ENCODE data around the gene SCP2.

Gene SCP2

DNA sequence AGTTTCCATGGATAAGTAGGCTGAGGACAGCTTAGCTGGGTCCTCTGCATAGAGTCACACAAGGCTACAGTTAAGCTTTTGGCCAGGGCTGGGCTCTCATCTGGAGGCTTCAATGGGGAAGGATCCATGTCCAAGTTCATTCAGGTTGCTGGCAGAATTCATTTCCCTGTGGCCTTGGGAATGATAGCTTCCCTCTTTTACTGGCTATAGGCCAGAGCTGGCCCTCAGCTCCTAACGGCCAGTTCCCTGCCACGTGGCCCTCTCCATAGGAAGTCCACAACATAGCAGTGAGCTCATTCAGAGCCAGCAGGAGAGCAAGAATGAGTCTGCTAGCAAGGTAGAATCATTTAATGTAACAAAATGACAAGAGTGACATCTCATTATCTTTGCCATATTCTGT lies 119.9 kb downstream of the SCP2 start:
- peak; percentile 12 for DNase-seq

DNA sequence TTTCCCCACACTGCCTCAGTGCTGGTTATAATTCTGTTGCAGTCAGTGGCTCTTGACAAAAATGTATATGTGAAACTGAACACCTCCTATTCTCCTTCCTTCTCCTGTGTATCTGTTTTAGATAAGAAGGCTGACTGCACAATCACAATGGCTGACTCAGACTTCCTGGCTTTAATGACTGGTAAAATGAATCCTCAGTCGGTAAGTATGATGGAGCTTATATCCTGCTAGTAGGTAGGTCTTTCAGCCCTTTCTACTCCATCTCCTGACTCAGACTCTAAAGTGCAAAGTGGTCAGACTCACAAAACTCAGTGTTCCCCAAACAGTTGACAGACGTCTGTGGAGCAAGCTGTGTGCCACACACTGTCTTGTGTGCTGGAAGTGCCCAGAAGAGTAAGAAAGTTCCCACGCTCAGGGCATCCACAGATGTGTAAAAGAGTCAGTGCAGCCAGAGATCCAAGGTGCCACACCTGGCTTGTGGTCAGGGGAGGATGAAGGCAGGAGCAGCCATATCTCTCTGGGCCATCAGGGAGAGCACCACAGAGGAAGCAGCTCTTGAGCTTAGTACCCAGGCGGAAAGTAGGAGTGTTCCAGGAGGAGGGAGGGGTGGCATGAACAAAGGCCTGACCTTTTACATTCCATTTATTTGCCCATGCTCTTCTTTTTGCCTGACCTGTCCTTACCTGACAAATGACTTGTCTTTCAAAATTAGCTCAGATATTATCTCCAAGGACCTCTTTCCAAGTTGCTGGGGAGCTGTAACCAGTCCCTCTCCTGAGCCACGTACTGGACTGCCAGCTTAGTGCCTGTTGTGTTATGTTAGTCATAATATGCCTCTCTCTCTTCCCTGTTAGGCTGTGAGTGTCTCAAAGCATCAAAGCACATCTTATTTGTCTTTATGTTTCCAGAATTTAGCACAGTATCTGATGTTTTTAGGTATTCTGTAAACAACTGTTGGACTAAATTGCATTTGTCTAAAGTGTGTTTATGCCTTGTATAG lies 121.0 kb downstream of the SCP2 start:
- DNase-seq: peak; percentile 78

DNA sequence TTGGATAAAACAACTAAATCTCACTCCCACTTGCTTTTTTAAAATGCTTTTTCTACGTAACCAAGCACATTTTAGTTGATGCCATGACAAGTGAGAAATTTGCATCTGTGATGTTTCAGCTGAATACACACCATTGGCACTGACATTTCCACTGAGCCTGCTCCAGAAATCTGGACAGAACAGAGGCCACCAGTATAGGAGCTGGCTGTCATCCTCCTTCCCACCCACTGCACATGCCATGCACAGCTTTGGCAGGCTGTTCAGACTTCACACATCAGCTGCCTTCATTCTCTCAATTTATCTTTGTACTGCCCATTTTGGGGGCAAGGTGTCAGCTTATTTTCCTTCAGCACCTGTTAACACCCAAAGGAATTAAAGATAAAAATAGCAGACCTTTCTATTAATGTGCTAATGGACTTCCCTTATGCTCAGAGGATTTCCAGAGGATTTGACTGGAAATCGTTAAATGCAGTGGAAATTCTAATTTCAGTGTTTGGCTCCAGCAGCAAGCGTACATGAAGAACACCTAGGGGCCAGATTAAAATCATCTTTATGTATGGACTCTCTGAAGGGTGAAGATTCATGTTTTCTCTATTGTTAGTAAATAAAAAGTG lies 122.0 kb downstream of the SCP2 start:
- no peak for DNase-seq

DNA sequence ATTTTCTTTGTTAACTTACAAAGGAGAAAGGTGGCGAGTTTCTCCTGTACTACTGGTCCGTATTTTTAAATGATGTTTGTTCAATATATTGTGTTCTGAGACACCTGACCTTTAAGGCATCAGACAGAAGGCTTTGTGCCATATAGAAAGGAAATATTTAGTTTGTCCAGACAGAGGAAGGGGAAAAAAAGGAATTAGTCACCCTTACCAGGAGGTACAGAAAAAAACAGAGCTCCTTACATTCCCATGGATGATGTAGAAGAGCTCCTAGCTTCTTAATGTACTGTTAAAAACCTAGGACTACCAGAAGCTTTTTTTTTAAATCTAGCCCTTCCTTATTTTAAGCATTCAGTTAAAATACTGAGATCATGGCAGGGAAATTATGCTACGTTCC lies 122.5 kb downstream of the SCP2 start:
- DNase-seq: no peak

DNA sequence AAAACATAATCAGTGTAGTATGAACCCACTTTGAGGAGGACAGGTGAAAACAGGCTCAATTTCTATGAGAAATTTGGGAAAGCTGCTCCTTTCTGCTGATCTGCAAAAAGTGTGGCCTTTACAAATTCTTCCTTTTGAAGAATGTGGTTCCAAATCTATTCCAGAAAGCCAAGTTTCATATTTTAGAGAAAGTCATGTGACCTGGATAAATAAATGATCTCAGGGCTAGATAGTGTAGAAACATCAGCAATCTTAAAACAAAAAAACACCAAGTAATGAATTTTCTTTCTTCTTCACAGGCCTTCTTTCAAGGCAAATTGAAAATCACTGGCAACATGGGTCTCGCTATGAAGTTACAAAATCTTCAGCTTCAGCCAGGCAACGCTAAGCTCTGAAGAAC lies 123.2 kb downstream of the SCP2 start:
- DNase-seq: no peak

DNA sequence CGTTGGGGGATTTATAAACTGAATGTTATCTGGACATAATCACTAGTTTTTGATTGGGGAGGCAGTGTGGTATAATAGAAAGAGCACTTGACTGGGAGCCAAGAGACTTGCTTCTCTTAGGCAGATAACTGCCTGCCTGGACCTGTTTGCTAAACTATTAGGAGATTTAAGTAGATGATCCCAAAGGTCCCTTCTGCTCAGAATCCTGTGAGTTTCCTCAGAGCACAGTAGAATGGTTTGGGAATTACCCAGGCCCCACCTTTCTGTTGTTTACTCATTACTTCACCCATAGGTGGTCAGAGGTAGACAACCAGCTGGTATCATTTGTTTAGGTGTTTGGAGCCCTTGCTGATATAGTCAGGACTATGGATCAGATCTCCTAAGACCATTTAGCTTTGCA lies 124.6 kb downstream of the SCP2 start:
- no peak for DNase-seq

DNA sequence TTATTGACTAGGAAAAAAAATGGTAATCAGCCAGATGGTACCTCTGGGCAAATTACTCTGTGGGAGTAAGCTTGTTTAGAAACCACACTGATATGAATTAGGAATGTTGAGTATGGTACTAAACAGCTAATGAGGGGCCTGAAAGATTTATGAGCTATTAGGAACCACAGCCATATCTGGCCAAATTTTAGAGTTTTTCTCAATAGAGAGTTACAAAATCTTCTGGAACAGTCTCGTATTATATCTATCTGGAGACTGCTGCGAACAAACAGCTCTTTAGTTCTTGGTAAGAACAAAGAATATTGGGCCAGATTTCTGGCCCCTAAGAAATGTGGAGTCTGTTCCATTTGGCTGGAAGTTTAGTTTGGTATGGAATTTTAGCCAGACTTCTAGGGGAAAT lies 130.1 kb downstream of the SCP2 start:
- no peak for DNase-seq

DNA sequence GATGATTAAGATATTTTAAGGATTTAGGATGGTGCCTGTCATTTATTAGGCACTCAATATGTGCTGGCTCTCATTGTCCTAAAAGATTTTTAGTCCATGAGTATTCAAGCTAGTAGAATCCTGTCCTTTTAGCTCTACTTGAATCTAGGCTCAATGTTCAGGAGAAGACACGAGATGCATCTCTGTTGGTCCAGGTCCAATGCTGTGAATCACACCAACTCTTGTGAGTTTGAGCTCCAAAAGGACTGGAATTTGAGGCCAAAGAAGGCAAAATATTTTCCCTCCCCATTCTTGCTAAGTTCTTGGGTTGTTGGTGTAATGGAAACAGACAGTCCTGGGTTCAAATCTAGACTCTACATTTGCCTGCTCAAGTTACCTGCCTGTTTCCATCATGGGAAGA lies 133.5 kb downstream of the SCP2 start:
- no peak for DNase-seq

DNA sequence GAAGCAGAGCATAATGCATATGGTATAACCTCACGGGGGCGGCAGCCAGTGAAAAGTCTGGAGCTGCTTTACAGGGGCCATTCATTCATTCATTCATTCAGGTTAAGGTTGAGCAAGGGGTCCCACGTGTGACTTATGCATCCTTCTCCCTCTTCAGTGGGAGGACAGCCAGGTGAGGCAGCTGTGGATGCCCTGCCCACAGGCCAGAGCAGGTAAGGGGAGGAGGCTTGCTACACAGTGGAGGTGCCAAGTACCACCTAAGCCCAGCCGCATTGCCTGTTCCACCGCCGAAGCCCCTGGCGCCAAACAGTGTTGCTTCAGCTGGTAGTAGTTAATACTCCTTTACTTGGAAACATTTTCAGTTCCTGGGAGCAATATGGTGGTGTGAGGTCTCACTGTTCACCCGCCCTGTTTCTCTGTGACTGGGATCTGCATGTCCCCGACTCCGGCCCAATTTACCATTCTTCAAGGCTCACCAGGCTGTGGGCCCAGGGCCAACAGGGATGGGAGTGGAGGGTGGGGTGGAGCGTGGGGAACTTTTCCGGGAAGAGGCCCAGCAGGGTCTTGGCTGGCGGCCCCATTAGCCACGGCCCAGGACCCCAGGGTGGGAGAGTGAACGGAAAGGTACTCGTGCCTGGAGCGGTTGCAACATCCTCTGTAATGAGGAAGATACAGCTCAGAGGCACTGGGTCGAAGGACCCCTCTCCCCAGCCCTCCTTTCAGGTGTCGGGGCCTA lies 134.2 kb downstream of the SCP2 start:
- DNase-seq: no peak

DNA sequence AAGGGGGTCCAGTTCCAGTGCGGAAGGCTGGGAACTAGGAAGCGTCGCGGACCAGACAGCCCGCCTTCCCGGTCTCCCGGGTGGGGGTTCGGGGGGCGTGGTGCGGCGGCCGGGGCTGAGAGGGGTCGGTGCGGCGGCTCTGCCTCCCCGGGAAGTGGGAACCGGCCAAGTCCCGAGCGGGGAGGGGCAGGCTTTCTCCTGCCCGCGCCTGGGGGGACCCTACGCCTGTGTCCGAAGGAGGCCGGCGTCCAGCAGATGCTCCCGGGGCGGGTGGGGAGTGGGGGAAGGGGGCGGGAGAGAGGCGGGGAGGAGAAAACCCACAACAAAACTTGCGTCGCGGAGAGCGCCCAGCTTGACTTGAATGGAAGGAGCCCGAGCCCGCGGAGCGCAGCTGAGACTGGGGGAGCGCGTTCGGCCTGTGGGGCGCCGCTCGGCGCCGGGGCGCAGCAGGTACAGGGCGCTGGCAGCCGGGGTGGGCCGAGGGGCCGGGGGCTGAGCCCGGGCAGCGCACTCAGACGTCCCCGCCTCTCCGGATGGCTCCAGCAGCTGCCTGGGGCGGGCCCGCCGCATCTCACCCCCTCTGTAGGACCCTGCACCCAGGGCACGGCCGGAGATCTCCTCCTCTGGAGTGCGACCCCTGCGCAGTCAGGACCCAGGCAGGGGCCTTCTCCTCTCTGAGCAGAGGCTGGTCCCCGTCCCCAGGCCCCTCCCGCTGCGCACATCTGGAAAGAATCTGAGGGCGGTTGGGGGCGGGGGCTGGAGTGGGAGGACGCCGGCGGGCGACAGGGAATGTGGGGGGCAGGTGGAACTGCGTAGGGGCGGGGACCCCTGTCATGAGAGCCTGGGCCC lies 135.0 kb downstream of the SCP2 start, which contains the start of gene PODN:
PODN (plus strand) TSS at position 355 of the 849 bp plus-strand sequence. CDS start 7,643 bp downstream, outside the sequence.
- DNase-seq: no peak

DNA sequence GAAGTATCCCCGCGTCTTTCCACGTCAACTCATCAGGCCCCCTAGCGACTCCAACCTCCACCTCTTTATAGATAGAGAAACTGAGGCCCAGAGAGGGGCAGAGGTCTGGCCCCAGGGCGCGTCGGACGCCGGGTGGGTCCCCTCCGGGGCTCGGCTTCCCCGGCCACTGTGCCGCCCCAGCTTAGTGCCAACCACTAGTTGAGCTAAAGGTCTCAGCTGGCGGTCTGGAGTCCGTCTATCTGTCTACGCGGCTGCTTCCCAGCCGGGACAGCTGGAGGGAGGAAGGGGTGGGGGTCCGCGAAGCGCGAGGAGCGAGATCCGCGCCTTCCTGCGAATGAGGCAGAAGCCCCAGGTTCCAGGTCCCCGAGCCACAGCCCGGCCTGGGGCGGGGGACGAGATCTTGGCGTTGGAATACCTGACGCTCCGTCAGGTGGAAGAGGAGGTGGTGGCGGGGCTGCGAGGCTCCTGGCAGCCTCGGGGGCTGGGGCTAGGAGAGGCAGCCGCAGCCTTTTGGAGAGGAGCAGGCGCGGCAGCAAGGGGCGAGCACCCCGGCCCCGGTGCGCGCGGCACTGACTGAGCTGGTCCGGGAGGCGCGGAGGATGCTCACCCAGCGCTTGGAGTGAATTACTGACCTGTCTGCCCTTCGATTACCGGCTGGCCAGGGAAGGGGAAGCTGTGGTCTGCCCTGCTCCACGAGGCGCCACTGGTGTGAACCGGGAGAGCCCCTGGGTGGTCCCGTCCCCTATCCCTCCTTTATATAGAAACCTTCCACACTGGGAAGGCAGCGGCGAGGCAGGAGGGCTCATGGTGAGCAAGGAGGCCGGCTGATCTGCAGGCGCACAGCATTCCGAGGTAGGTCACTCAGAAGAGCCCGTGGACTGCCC lies 135.9 kb downstream of the SCP2 start:
- no peak for DNase-seq

DNA sequence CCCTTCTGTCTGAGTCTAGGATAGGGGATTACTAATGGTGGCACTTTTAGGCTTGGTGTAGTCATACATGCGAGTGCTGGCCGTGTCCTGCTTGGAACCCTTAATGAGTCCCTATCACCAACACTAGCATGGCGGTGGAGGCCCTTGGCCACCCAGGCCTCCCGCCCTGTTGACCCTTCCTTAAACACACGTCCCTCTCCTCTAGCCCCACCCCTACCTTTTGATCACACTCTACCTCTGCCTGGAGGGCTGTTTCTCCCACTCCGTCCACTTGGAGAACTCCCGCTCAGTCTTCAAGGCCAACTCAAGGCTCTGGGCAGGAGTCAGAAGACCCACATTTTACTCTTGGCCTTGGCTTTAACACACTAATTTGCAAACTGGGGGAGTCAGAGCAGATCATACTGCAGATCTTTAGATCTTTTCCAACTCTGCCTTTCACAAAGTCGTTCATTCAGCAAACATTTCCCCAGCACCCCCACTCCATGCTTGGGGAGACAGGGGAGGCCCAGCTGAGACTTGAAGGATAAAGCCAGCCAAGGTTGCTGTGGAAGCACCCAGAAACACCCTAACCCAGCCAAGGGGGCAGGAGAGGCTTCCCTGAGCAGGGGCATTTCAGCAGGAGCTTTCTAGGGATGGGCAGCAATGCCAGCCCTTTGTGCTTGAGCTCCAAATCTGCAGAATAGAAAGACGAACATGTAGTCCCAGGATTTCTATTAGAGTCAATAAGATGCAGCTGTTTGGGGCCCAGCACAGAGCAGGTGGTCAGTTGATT lies 136.9 kb downstream of the SCP2 start:
- no peak for DNase-seq

DNA sequence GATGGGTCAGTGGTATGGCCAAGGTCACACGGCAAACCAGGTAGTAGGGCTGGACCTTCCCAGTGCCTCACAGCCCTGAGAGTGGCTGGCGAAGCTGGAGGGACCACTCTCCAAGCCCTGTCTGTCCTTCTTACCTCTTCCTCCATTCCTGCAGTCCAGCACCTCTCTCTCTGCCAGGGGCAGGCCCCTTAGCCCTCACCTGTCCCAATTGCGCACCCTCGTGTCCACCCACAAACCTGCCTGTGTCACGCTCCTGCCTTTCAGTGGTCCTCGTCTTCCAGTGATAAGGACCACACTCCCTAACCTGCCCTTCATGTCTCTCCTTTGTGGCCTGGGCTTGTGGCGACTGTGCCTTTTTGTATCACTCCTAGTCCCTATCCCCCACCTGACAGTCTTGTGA lies 138.3 kb downstream of the SCP2 start:
- no peak for DNase-seq

DNA sequence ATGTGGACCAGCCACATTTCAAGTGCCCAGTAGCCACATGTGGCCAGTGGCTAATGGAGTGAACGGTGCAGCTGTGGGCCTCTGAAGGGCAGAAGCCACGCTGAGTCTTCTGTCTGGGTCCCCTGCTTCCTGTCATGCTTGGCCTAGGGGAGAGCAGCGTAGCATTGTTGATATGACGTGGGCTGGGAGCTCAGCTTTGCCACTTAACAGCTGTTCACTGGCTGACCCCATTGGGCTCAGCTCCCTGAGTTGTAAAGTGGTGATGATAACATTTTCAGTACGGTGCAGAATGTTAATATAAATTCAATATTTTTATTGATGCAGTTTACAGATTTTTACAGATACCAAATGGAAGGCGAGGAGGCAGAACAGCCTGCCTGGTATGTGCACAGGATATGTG lies 139.4 kb downstream of the SCP2 start:
- DNase-seq: no peak

DNA sequence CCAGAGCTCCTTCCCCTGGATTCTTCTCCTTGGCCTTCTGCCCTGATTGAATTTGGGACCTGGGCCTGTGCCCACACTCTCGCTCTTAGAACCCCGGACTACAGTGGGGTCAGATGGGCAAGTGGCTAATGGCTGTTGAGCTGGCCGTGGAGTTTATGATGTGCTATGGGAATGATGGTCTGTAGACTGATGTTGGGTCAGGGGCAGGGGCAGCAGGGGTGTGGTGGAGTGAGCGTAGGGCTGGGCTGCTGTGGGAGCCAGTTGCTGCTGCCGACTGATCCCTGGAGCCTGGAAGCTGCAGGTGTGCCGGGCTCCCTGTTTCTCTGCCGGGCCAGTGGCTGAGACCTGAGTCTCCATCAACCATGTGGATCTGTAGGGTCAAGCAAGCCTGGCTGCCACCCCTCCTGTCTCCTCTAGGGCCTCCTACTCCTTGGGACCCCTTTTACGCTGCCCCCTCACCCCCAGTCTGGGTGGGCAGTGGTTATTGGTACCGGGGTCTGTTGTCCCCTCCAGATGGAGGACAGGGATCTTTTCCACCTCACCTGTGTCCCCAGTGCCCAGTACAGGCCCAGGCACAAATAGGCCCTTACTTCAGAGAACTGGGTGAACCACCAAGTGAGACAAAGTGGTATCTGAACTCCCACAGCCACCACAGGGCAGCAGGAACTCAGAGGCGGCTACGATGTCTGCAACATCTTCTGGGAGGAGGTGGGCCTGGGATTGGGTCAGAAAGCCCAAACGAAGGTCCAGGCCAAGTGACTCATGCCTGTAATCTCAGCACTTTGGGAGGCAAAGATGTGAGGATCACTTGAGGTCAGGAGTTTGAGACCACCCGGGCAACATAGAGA lies 140.0 kb downstream of the SCP2 start:
- DNase-seq: no peak

DNA sequence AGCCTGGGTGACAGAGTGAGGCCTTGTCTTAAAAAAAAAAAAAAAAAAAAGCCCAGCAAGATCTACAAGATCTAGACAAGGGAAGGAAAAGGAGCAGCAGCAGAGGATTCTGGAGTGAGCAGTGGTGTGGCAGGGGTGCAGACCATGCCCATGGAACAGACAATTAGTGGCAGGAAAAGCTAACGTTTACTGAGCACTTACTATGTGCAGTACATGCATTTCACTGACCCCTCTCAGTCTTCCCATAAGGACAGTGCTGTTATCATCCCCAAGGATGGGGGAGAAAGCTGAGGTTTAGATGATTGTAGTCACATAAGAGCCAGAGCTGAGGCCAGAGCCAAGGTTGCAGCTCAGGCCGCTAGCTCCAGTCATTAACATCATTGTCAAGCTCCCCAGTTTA lies 140.8 kb downstream of the SCP2 start:
- DNase-seq: no peak

DNA sequence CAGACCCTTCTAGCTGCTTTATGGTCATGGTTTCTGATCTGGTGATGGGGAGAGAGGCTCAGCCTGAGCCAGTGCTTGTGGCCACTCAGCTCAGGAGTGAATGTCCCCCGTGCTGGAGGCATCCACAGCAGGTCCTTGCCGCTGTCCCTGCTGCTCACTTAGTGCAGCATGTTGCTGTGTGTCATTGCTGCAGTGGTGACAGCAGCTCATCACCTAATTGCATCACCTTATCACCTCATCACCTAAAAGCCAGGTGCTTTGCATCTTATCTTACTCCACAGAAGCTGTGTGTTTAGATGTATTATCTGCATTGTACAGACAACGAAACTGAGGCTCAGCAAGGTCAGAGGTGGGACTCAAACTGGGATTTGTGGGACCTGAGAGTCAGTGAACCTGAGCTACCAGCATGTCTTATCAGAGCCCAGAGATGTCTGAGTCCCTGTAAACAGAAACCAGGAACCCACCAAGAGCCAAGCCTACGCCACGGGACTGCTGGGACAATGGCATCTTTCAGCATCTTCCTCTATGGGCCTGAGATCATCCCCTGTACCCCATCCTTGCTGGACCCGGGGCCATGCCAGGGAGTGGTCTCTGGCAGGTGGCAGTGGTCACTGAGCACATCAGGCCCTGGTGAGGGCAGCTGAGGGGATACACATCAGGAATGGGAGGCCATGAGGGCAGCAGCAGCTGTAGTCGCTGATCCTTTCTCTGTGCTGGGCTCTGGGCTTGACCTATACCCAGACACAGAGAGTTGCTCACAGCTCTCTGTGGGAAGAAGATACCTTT lies 141.4 kb downstream of the SCP2 start:
- DNase-seq: no peak

DNA sequence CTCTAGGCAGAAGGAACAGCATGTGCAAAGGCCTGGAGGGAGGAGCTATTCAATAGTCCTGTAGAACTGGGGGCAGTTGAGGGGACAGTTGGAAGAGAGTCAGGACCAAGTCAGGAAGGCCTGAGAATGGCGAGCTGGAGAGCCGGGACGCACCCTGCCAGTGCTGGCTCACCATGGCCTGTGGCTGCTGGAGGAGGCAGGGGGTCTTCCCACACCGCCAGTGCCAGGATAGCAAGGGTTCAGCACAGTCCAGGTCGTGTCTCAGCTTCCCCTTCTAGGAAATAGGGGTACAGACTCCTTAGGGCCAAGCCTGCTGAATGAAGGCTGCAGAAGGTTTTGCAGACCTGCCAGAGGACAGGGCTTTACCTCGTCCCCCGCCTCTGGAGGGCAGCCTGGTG lies 142.2 kb downstream of the SCP2 start:
- no peak for DNase-seq

Data from DMS153 (cell line).